SK-N-SH (cell line): ENCODE measurements around the gene CCDC187. TPM values are rescaled to one million over a fixed set of nuclear protein-coding genes. Genes with fewer than 3 reads are reported as not detected.

Experiments
- CTCF ChIA-PET: fragments of 300-600, 350-600 bp; formaldehyde crosslinking; extraction: SDS; loops from one replicate; lab custom pipeline; 2021; lab: Yijun Ruan, JAX
- POLR2A ChIA-PET: fragments of 350-600 bp; sonication (Branson Sonifier 250); formaldehyde crosslinking; extraction: SDS; loops from one replicate; lab custom pipeline; 2020; ENCODE audit warnings: antibody characterized with exemption, inconsistent platforms; lab: Yijun Ruan, JAX
- DNase-seq: peaks from one replicate; pipeline ENCODE4 v3.0.0; 2012
- H2AFZ ChIP-seq: fragments of 200-600 bp; sonication (generic); 2 replicates; pipeline ENCODE4 v1.8.1; 2016; ENCODE audit warnings: antibody characterized with exemption, mild to moderate bottlenecking, low read depth
- H3F3A ChIP-seq: fragments of 200-600 bp; sonication (generic); replicated peaks from 2 replicates; pipeline ENCODE3; 2016; ENCODE audit warnings: antibody characterized with exemption, mild to moderate bottlenecking; ENCODE audit not compliant: insufficient read depth
- H3K27ac ChIP-seq, 2 experiments: fragments of 200-500 bp in 1 of 2; fragments of 200-600 bp in 1 of 2; sonication (Bioruptor generic) in 1 of 2; sonication (generic), shearing (Covaris generic) in 1 of 2; 2 replicates each; pipeline versions ENCODE4 v1.5.1 to v1.6.1; 2014 to 2016; ENCODE audit warnings: low read depth in 2 of 2, inconsistent platforms in 1 of 2, low read length in 1 of 2, mild to moderate bottlenecking in 1 of 2, mixed read lengths in 1 of 2
- H3K27me3 ChIP-seq: fragments of 200-600 bp; sonication (generic), shearing (Covaris generic); 2 replicates; pipeline ENCODE4 v1.6.1; 2016; ENCODE audit warnings: mixed run types; ENCODE audit not compliant: insufficient read depth
- H3K36me3 ChIP-seq, 2 experiments: fragments of 200-500 bp in 1 of 2; fragments of 200-600 bp in 1 of 2; sonication (Bioruptor generic) in 1 of 2; sonication (generic) in 1 of 2; replicated peaks in 1 of 2; 2 replicates each; pipeline versions ENCODE3 to v1.5.1; 2014 to 2016; ENCODE audit warnings: low read length in 1 of 2, mild to moderate bottlenecking in 1 of 2; ENCODE audit not compliant: insufficient read depth in 2 of 2, control insufficient read depth in 1 of 2
- H3K4me1 ChIP-seq, 2 experiments: fragments of 200-500 bp in 1 of 2; fragments of 200-600 bp in 1 of 2; sonication (Bioruptor generic) in 1 of 2; sonication (generic), shearing (Covaris generic) in 1 of 2; 2 replicates each; pipeline versions ENCODE4 v1.5.1 to v1.6.1; 2014 to 2016; ENCODE audit warnings: low read depth in 1 of 2, low read length in 1 of 2, mixed run types in 1 of 2; ENCODE audit not compliant: insufficient read depth in 2 of 2, control insufficient read depth in 1 of 2
- H3K4me2 ChIP-seq: fragments of 200-600 bp; sonication (generic), shearing (Covaris generic); 2 replicates; pipeline ENCODE4 v1.6.1; 2017; ENCODE audit warnings: mixed run types
- H3K4me3 ChIP-seq, 2 experiments: fragments of 200-500 bp in 1 of 2; fragments of 200-600 bp in 1 of 2; sonication (Bioruptor generic) in 1 of 2; sonication (generic), shearing (Covaris generic) in 1 of 2; 2 replicates each; pipeline versions ENCODE4 v1.5.1 to v1.8.1; 2014 to 2016; ENCODE audit warnings: low read depth in 2 of 2, inconsistent platforms in 1 of 2, low read length in 1 of 2, mild to moderate bottlenecking in 1 of 2, mixed read lengths in 1 of 2, moderate library complexity in 1 of 2
- H3K79me2 ChIP-seq: fragments of 200-600 bp; sonication (generic); 2 replicates; pipeline ENCODE4 v1.8.1; 2017; ENCODE audit warnings: mild to moderate bottlenecking; ENCODE audit not compliant: insufficient read depth
- H3K9ac ChIP-seq: fragments of 200-600 bp; sonication (generic); 2 replicates; pipeline ENCODE4 v1.6.1; 2017; ENCODE audit warnings: mixed run types
- H3K9me2 ChIP-seq: fragments of 200-600 bp; sonication (generic); 2 replicates; pipeline ENCODE4 v1.6.1; 2017; ENCODE audit warnings: mixed run types
- H3K9me3 ChIP-seq: fragments of 200-600 bp; sonication (generic); 2 replicates; pipeline ENCODE4 v1.6.1; 2017; ENCODE audit warnings: mixed run types, mild to moderate bottlenecking, moderate library complexity
- H4K20me1 ChIP-seq: fragments of 200-600 bp; sonication (generic); 2 replicates; pipeline ENCODE4 v1.6.1; 2017; ENCODE audit warnings: mild to moderate bottlenecking, mixed run types; ENCODE audit not compliant: insufficient read depth
- EZH2phosphoT487 ChIP-seq: fragments of 200-600 bp; sonication (generic); IDR thresholded peaks from 2 replicates; pipeline ENCODE4 v1.6.1; 2017; ENCODE audit warnings: low read depth, mixed run types, mild to moderate bottlenecking, antibody characterized with exemption, moderate library complexity, borderline replicate concordance
- GATA2 ChIP-seq: sonication (generic); formaldehyde crosslinking; IDR thresholded peaks from 2 replicates; pipeline ENCODE4 v1.5.0; 2020; ENCODE audit warnings: mild to moderate bottlenecking, missing genetic modification reagents
- IRF3 ChIP-seq: fragments of 150-350 bp; IDR thresholded peaks from 2 replicates; pipeline ENCODE4 v1.6.1; 2016; ENCODE audit warnings: mild to moderate bottlenecking, low read depth, low read length
- JUND ChIP-seq: IDR thresholded peaks from 2 replicates; pipeline ENCODE4 v1.4.0; 2012
- NFIC ChIP-seq: IDR thresholded peaks from 2 replicates; pipeline ENCODE4 v1.4.0; 2012; ENCODE audit warnings: borderline replicate concordance
- NRF1 ChIP-seq: IDR thresholded peaks from 2 replicates; pipeline ENCODE4 v1.6.1; 2012; ENCODE audit warnings: low read depth, mild to moderate bottlenecking, low read length
- PBX3 ChIP-seq: IDR thresholded peaks from 2 replicates; pipeline ENCODE4; 2012
- WGBS: methylation state at CpG from one replicate; pipeline ENCODE4 v1.1.6; 2017; ENCODE audit warnings: low lambda C conversion rate; 5-methylcytosine and 5-hydroxymethylcytosine counted together
- polyA plus RNA-seq, 3 experiments: library from polyadenylated mRNA; depleted of rRNA; stranded (reverse); fragments of >200 nt; gene quantifications; 2 replicates each; pipeline ENCODE4 v1.2.3, GENCODE V29; 2012
- TF ChIP-seq, protein P1 (sequence below): IDR thresholded peaks from 2 replicates; pipeline ENCODE4 v1.4.0; 2012; ENCODE audit warnings: low read depth, borderline replicate concordance
- TF ChIP-seq, protein P2 (sequence below): IDR thresholded peaks from 2 replicates; pipeline ENCODE4 v1.4.0; 2012; ENCODE audit warnings: low read depth, borderline replicate concordance

Gene CCDC187
- polyA plus RNA-seq, 1 of the 3 experiments (the other 2 are of a cell fraction) = not detected

DNA sequence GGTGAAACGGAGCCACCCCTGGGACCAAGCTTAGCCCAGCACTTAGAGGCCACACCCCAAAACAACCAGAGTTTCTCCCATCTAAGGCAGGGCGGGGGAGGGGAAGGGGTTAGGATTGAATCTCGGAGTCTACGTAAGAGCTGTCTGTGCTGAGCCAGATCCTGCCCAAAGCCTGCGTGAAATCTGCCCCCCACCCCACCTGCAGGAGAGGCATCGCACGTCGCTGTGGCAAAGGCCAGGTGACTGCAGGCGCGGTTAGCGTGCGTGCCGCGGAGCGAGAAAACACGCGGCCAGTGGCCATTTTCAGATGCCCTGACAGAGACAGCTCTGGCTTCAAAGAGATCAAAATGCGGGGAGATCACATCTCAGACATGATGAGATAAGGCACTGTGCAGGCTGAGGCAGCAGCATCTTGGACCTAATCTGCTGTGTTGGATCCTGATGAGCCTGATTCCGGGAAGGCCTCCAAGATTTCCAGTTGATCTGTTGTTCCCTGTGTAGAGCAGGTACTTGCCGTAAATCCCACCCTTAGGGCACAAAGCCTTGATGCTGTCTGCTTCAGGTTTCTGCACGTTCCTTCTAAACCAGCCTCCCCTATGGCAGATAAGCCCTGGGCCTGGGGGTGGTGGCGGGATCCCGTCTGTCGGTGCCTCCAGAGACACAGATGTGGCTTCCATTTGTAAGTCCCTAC lies 55.8 kb downstream of the CCDC187 start:
- Histone ChIP-seq H3F3A (peaks cover 4% of the 10 kb centered on the region), H3K79me2 (peaks cover 22% of the 10 kb centered on the region; the same call in 1 of the 2 replicates), H3K9me2 (no peaks in the 10 kb centered on the region), H3K9ac (no peak overlapping the region), H3K4me1 (peaks cover 8 to 32% of the 10 kb centered on the region in 2 experiments; a peak in 3 of 4 replicates), H4K20me1 (peaks cover 19% of the 10 kb centered on the region), H3K36me3 (no peaks in the 10 kb centered on the region), H3K27ac (no peak overlapping the region; a peak in 1 of 4 replicates), H3K27me3 (no peaks in the 10 kb centered on the region), H2AFZ (no peak overlapping the region), H3K4me2 (no peak overlapping the region), H3K9me3 (no peaks in the 10 kb centered on the region), H3K4me3 (no peak overlapping the region)
- peak; percentile 64 for DNase-seq
- 84% methylated on average over 20 of the region's 24 CpGs for WGBS
- ChIA-PET POLR2A (no interaction called here), CTCF (interaction anchor here (0.7 to 1.1 kb wide), 2 partner anchors 21 to 158 kb away, joined by 3 to 4 read pairs; no protein-coding TSS in a partner anchor)
- TF ChIP-seq NFIC = no peak
- TF ChIP-seq GATA2 (CRISPR knock-in tag) = peak; percentile 54; the same call in 1 of the 2 replicates

DNA sequence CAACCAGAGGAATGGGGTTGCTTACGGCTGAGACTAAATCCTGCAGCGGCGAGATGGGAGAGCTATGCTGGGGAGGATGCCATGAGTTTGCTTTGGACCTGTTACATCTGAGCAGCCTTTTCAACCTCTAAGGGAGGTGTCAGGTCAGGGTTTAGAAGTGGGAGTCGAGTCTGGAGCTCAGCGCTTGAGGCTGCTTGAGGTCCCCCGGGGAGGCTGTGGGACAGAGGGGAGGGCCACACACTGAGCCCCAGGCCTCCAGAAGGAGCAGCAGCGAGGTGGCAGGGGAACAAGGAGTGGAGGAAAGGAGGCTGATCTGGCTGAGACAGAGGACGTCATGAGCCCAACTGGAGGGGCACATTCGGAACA lies 56.4 kb downstream of the CCDC187 start:
- Histone ChIP-seq H3F3A (peaks cover 4% of the 10 kb centered on the region), H3K4me1 (peaks cover 8 to 32% of the 10 kb centered on the region in 2 experiments; a peak in 3 of 4 replicates), H3K36me3 (no peaks in the 10 kb centered on the region), H3K27me3 (no peaks in the 10 kb centered on the region), H3K79me2 (peaks cover 27% of the 10 kb centered on the region; the same call in 1 of the 2 replicates), H3K27ac (no peak overlapping the region), H3K9me3 (no peaks in the 10 kb centered on the region), H4K20me1 (peaks cover 24% of the 10 kb centered on the region), H3K4me3 (no peak overlapping the region), H3K9ac (no peak overlapping the region), H3K4me2 (no peak overlapping the region), H2AFZ (no peak overlapping the region), H3K9me2 (no peaks in the 10 kb centered on the region)
- ChIA-PET POLR2A (no interaction called here), CTCF (interaction anchor here (0.7 to 1.1 kb wide), 2 partner anchors 21 to 157 kb away, joined by 3 to 4 read pairs; no protein-coding TSS in a partner anchor)
- WGBS = 57% methylated on average over 9 of the region's 9 CpGs
- TF ChIP-seq, protein P1, sequence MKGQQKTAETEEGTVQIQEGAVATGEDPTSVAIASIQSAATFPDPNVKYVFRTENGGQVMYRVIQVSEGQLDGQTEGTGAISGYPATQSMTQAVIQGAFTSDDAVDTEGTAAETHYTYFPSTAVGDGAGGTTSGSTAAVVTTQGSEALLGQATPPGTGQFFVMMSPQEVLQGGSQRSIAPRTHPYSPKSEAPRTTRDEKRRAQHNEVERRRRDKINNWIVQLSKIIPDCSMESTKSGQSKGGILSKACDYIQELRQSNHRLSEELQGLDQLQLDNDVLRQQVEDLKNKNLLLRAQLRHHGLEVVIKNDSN = no peak
- TF ChIP-seq NFIC = no peak
- TF ChIP-seq, protein P2, sequence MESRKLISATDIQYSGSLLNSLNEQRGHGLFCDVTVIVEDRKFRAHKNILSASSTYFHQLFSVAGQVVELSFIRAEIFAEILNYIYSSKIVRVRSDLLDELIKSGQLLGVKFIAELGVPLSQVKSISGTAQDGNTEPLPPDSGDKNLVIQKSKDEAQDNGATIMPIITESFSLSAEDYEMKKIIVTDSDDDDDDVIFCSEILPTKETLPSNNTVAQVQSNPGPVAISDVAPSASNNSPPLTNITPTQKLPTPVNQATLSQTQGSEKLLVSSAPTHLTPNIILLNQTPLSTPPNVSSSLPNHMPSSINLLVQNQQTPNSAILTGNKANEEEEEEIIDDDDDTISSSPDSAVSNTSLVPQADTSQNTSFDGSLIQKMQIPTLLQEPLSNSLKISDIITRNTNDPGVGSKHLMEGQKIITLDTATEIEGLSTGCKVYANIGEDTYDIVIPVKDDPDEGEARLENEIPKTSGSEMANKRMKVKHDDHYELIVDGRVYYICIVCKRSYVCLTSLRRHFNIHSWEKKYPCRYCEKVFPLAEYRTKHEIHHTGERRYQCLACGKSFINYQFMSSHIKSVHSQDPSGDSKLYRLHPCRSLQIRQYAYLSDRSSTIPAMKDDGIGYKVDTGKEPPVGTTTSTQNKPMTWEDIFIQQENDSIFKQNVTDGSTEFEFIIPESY = no peak
- no peak for TF ChIP-seq PBX3
- TF ChIP-seq IRF3 = no peak
- no peak for TF ChIP-seq EZH2phosphoT487
- TF ChIP-seq JUND = no peak
- TF ChIP-seq NRF1 = no peak
- DNase-seq = no peak
